Trophoblast cell (in vitro differentiated cells and primary cell): ENCODE results near the gene GJD2.

ENCODE experiments used
- DNase-seq, 2 donors: peaks; one replicate each; pipeline ENCODE4 v3.0.0-alpha.2; 2016
- H2AFZ ChIP-seq: 2 replicates; pipeline ENCODE4 v1.6.1; 2013; ENCODE audit warnings: low read length, moderate library complexity, mild to moderate bottlenecking; ENCODE audit not compliant: insufficient read depth, poor library complexity
- H2AK5ac ChIP-seq: 2 replicates; pipeline ENCODE4 v1.6.1; 2013; ENCODE audit warnings: mild to moderate bottlenecking, low read length
- H2BK120ac ChIP-seq: 2 replicates; pipeline ENCODE4 v1.6.1; 2013; ENCODE audit warnings: low read length, mild to moderate bottlenecking, moderate library complexity; ENCODE audit not compliant: insufficient read depth, poor library complexity
- H2BK12ac ChIP-seq: 2 replicates; pipeline ENCODE4 v1.6.1; 2013; ENCODE audit warnings: mild to moderate bottlenecking, low read length, moderate library complexity
- H2BK5ac ChIP-seq: 2 replicates; pipeline ENCODE4 v1.6.1; 2013; ENCODE audit warnings: low read length, low read depth, moderate library complexity, mild to moderate bottlenecking; ENCODE audit not compliant: poor library complexity
- H3K14ac ChIP-seq: 2 replicates; pipeline ENCODE4 v1.6.1; 2013; ENCODE audit warnings: mild to moderate bottlenecking, low read length
- H3K18ac ChIP-seq: 2 replicates; pipeline ENCODE4 v1.6.1; 2013; ENCODE audit warnings: mild to moderate bottlenecking, low read length
- H3K23ac ChIP-seq: 2 replicates; pipeline ENCODE4 v1.6.1; 2013; ENCODE audit warnings: low read length
- H3K27ac ChIP-seq: 2 replicates; pipeline ENCODE4 v1.5.1; 2013; ENCODE audit warnings: low read depth, mild to moderate bottlenecking, inconsistent platforms, low read length, moderate library complexity
- H3K27me3 ChIP-seq: 2 replicates; pipeline ENCODE4 v1.6.1; 2013; ENCODE audit warnings: inconsistent platforms, mild to moderate bottlenecking, low read length, moderate library complexity; ENCODE audit not compliant: insufficient read depth
- H3K36me3 ChIP-seq, 2 experiments: 1 replicate in 1 of 2; 2 replicates in 1 of 2; pipeline ENCODE4 v1.6.1; 2013; ENCODE audit warnings: low read length in 2 of 2, mild to moderate bottlenecking in 2 of 2, moderate library complexity in 1 of 2; ENCODE audit not compliant: insufficient read depth in 2 of 2, control insufficient read depth in 1 of 2
- H3K4ac ChIP-seq: 2 replicates; pipeline ENCODE4 v1.6.1; 2013; ENCODE audit warnings: low read depth, mild to moderate bottlenecking, low read length, moderate library complexity
- H3K4me1 ChIP-seq, 2 experiments: 1 replicate in 1 of 2; 2 replicates in 1 of 2; pipeline ENCODE4 v1.6.1; 2013; ENCODE audit warnings: low read length in 2 of 2, mild to moderate bottlenecking in 2 of 2, moderate library complexity in 1 of 2; ENCODE audit not compliant: insufficient read depth in 2 of 2, control insufficient read depth in 1 of 2
- H3K4me2 ChIP-seq: 2 replicates; pipeline ENCODE4 v1.6.1; 2013; ENCODE audit warnings: inconsistent platforms, mild to moderate bottlenecking, low read length, moderate library complexity
- H3K4me3 ChIP-seq: 2 replicates; pipeline ENCODE4 v1.5.1; 2013; ENCODE audit warnings: mild to moderate bottlenecking, low read depth, low read length, inconsistent platforms
- H3K79me1 ChIP-seq: one replicate; pipeline ENCODE4 v1.6.1; 2013; ENCODE audit warnings: low read length
- H3K79me2 ChIP-seq: 2 replicates; pipeline ENCODE4 v1.6.1; 2013; ENCODE audit warnings: low read length, mild to moderate bottlenecking; ENCODE audit not compliant: control insufficient read depth, insufficient read depth, poor library complexity
- H3K9ac ChIP-seq: 2 replicates; pipeline ENCODE4 v1.6.1; 2013; ENCODE audit warnings: mild to moderate bottlenecking, low read length
- H3K9me3 ChIP-seq: 2 replicates; pipeline ENCODE4 v1.6.1; 2013; ENCODE audit warnings: low read depth, mild to moderate bottlenecking, control low read depth, inconsistent platforms, low read length; ENCODE audit not compliant: insufficient read depth
- H4K12ac ChIP-seq: 2 replicates; pipeline ENCODE4 v1.6.1; 2013; ENCODE audit warnings: low read depth, mild to moderate bottlenecking, low read length, moderate library complexity
- H4K8ac ChIP-seq: 2 replicates; pipeline ENCODE4 v1.6.1; 2013; ENCODE audit warnings: low read depth, mild to moderate bottlenecking, low read length, moderate library complexity
- H4K91ac ChIP-seq: one replicate; pipeline ENCODE4 v1.6.1; 2013; ENCODE audit warnings: low read depth, mild to moderate bottlenecking, low read length, moderate library complexity
- WGBS: extraction: QIAGEN DNeasy Blood & Tissue Kit; methylation state at CpG from one replicate; pipeline ENCODE4 v1.1.7; 2013; ENCODE audit warnings: missing lambda C conversion rate; ENCODE audit not compliant: insufficient read length, insufficient coverage; ENCODE audit errors: extremely low coverage; 5-methylcytosine and 5-hydroxymethylcytosine counted together

GJD2 gene

GRCh38 chr15:34719695-34720094 lies 35.1 kb downstream of the GJD2 start:
- H2BK120ac ChIP-seq = peak overlapping the region; percentile 57
- H3K23ac ChIP-seq = no peak overlapping the region
- H3K14ac ChIP-seq = peak overlapping the region; percentile 60
- H3K27ac ChIP-seq = peak overlapping the region; percentile 11
- H2AFZ ChIP-seq = no peak overlapping the region
- H4K91ac ChIP-seq = peak overlapping the region; percentile 77
- peak overlapping the region; percentile 98 for H2BK12ac ChIP-seq
- no peak overlapping the region for H3K9ac ChIP-seq
- no peaks in the 10 kb centered on the region for H3K79me2 ChIP-seq
- peak overlapping the region; percentile 81 for H2BK5ac ChIP-seq
- H3K9me3 ChIP-seq = peaks cover 3% of the 10 kb centered on the region
- peak overlapping the region; percentile 80 for H4K12ac ChIP-seq
- H4K8ac ChIP-seq = peak overlapping the region; percentile 17
- no peaks in the 10 kb centered on the region for H3K27me3 ChIP-seq
- no peak for DNase-seq
- H3K36me3 ChIP-seq = no peaks in the 10 kb centered on the region
- H3K4ac ChIP-seq = peak overlapping the region; percentile 6
- H2AK5ac ChIP-seq = peak overlapping the region; percentile 95
- H3K4me1 ChIP-seq = peaks cover 10 to 17% of the 10 kb centered on the region in 2 experiments
- WGBS = no CpG with 5 or more reads among the region's 2 CpGs
- peak overlapping the region; percentile 77 for H3K18ac ChIP-seq
- no peak overlapping the region for H3K4me2 ChIP-seq
- peaks cover 28% of the 10 kb centered on the region for H3K79me1 ChIP-seq
- H3K4me3 ChIP-seq = no peak overlapping the region

GRCh38 chr15:34718681-34719665 lies 35.8 kb downstream of the GJD2 start:
- Histone ChIP-seq H3K79me1 (peaks cover 26% of the 10 kb centered on the region), H3K23ac (no peak overlapping the region), H2BK5ac (peak overlapping the region; percentile 81), H3K79me2 (no peaks in the 10 kb centered on the region), H3K4me1 (peaks cover 10 to 17% of the 10 kb centered on the region in 2 experiments), H4K12ac (peak overlapping the region; percentile 80), H3K27me3 (no peaks in the 10 kb centered on the region), H3K27ac (peak overlapping the region; percentile 11), H3K18ac (no peak overlapping the region), H3K4me3 (no peak overlapping the region), H2AK5ac (peak overlapping the region; percentile 95), H4K8ac (peak overlapping the region; percentile 17), H3K9ac (no peak overlapping the region), H3K14ac (peak overlapping the region; percentile 60), H2BK120ac (peak overlapping the region; percentile 57), H3K4ac (peak overlapping the region; percentile 6), H3K36me3 (no peaks in the 10 kb centered on the region), H3K4me2 (no peak overlapping the region), H2BK12ac (peak overlapping the region; percentile 98), H3K9me3 (peaks cover 3% of the 10 kb centered on the region), H2AFZ (no peak overlapping the region), H4K91ac (peak overlapping the region; percentile 77)
- no peak for DNase-seq
- no CpG with 5 or more reads among the region's 1 CpG for WGBS

- Histone ChIP-seq H2BK5ac (no peak overlapping the region), H3K79me1 (peaks cover 20% of the 10 kb centered on the region), H2AK5ac (no peak overlapping the region), H3K4me3 (no peak overlapping the region), H3K9me3 (peaks cover 3% of the 10 kb centered on the region), H2BK12ac (no peak overlapping the region), H3K27me3 (no peaks in the 10 kb centered on the region), H3K79me2 (no peaks in the 10 kb centered on the region), H3K27ac (no peak overlapping the region), H3K18ac (no peak overlapping the region), H3K4ac (no peak overlapping the region), H3K9ac (no peak overlapping the region), H3K4me2 (no peak overlapping the region), H3K23ac (no peak overlapping the region), H3K4me1 (peaks cover 4 to 15% of the 10 kb centered on the region in 2 experiments), H2BK120ac (no peak overlapping the region), H3K36me3 (no peaks in the 10 kb centered on the region), H4K91ac (no peak overlapping the region), H2AFZ (no peak overlapping the region), H3K14ac (no peak overlapping the region), H4K12ac (no peak overlapping the region), H4K8ac (no peak overlapping the region)
- WGBS = no CpG with 5 or more reads among the region's 2 CpGs
- no peak for DNase-seq
Measured at GRCh38 chr15:34717729-34718128, 37.1 kb downstream of the GJD2 start.

GRCh38 chr15:34716111-34716510 lies 38.7 kb downstream of the GJD2 start:
- DNase-seq = no peak
- H3K18ac ChIP-seq = no peak overlapping the region
- no peak overlapping the region for H2AFZ ChIP-seq
- no peak overlapping the region for H2AK5ac ChIP-seq
- peaks cover 3% of the 10 kb centered on the region for H3K9me3 ChIP-seq
- no peak overlapping the region for H2BK5ac ChIP-seq
- no CpG with 5 or more reads among the region's 9 CpGs for WGBS
- H4K91ac ChIP-seq = peak overlapping the region; percentile 0
- H3K4me2 ChIP-seq = no peak overlapping the region
- H3K27ac ChIP-seq = no peak overlapping the region
- no peak overlapping the region for H3K9ac ChIP-seq
- no peaks in the 10 kb centered on the region for H3K27me3 ChIP-seq
- no peaks in the 10 kb centered on the region for H3K79me2 ChIP-seq
- H2BK12ac ChIP-seq = no peak overlapping the region
- H3K23ac ChIP-seq = no peak overlapping the region
- H3K14ac ChIP-seq = no peak overlapping the region
- no peak overlapping the region for H3K4me3 ChIP-seq
- peaks cover 0 to 11% of the 10 kb centered on the region in 2 experiments for H3K4me1 ChIP-seq
- no peak overlapping the region for H4K8ac ChIP-seq
- no peak overlapping the region for H4K12ac ChIP-seq
- H3K4ac ChIP-seq = no peak overlapping the region
- no peak overlapping the region for H2BK120ac ChIP-seq
- H3K79me1 ChIP-seq = peaks cover 14% of the 10 kb centered on the region
- H3K36me3 ChIP-seq = no peaks in the 10 kb centered on the region
